ENCODE results near the gene TTC3. TPM values are rescaled to one million over a fixed set of nuclear protein-coding genes. Genes with fewer than 3 reads are reported as not detected.

The TTC3 gene
- total and polyA plus RNA-seq, 9 of the 15 experiments (the other 6 are each of a cell fraction or from before 2014, with no cell fraction given): 17.5 to 92.0 (median 59.5) TPM

DNA sequence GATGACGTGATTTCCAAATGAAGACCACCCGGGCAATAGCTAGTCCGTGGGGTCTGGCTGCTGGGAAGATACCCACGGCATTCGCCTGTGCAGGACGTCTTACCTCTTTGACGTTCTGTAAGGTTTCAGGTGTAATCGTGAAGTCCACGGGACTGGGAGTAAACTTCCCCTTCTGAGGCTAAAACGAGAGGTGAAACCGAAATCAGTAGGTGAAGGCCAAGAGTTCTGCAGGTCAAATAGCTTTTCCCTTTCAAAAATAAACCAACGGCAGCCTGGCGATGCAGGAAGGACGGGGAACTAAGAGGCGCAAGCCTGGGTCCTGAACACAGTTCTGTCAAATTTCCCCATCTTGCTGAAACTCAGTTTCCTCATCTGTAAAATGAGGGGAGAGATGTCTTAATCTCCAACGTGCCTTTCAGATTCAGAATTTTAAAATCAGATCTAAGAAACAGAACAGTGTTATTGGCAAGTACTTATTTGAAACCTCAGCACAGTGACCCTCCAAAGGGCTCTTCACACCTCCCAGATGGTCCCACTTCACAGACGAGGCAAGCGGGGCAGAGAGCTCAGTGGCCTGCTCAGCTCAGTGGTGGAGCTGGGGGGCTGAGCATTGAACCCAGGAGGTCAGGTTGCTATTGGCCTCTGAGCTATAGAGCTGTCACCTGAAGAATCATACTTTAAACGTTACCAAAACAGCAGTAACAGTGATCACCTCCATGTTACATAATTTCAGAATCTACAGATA is 159.4 kb downstream of the TTC3 start:
- Histone ChIP-seq H3K79me2 (ENCODE audit: control insufficient read depth, insufficient read depth, low read length) (no peaks in the 10 kb centered on the region), H2AFZ (ENCODE audit: low read depth, low read length) (no peak overlapping the region), H3K9ac (ENCODE audit: insufficient read depth in 1 of 2, low read depth in 2 of 2, low read length in 2 of 2) (no peak overlapping the region; a peak in 1 of 4 replicates), H4K20me1 (replicated peaks; ENCODE audit: control insufficient read depth, insufficient read depth, low read length) (no peaks in the 10 kb centered on the region), H3K27me3 (ENCODE audit: control insufficient read depth in 2 of 2, insufficient read depth in 2 of 2, low read length in 2 of 2) (no peaks in the 10 kb centered on the region), H3K4me1 (replicated peaks in 1 of 2; ENCODE audit: control insufficient read depth in 2 of 2, insufficient read depth in 2 of 2, low read length in 2 of 2) (peaks cover 0 to 10% of the 10 kb centered on the region in 2 experiments; a peak in 1 of 5 replicates), H3K27ac (ENCODE audit: extremely low read depth, low read depth, low read length) (no peak overlapping the region), H3K36me3 (ENCODE audit: control insufficient read depth, insufficient read depth, low read length) (peaks cover 91% of the 10 kb centered on the region), H3K9me1 (ENCODE audit: control insufficient read depth, insufficient read depth, low read length) (no peaks in the 10 kb centered on the region), H3K4me2 (ENCODE audit: insufficient read depth, low read length) (no peak overlapping the region), H3K4me3 (no peak overlapping the region), H3K9me3 (replicated peaks; ENCODE audit: control insufficient read depth, insufficient read depth, low read depth, low read length) (no peaks in the 10 kb centered on the region)
- TF ChIP-seq, protein P1, sequence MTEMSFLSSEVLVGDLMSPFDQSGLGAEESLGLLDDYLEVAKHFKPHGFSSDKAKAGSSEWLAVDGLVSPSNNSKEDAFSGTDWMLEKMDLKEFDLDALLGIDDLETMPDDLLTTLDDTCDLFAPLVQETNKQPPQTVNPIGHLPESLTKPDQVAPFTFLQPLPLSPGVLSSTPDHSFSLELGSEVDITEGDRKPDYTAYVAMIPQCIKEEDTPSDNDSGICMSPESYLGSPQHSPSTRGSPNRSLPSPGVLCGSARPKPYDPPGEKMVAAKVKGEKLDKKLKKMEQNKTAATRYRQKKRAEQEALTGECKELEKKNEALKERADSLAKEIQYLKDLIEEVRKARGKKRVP (CRISPR knock-in tag; IDR thresholded peaks at IDR 0.05): no peak
- TF ChIP-seq, protein P2, sequence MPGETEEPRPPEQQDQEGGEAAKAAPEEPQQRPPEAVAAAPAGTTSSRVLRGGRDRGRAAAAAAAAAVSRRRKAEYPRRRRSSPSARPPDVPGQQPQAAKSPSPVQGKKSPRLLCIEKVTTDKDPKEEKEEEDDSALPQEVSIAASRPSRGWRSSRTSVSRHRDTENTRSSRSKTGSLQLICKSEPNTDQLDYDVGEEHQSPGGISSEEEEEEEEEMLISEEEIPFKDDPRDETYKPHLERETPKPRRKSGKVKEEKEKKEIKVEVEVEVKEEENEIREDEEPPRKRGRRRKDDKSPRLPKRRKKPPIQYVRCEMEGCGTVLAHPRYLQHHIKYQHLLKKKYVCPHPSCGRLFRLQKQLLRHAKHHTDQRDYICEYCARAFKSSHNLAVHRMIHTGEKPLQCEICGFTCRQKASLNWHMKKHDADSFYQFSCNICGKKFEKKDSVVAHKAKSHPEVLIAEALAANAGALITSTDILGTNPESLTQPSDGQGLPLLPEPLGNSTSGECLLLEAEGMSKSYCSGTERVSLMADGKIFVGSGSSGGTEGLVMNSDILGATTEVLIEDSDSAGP (CRISPR knock-in tag; IDR thresholded peaks at IDR 0.05): no peak
- ChIA-PET POLR2A (interaction anchor here (0.8 to 1.1 kb wide), 3 partner anchors 12 to 77 kb away, joined by 3 to 4 read pairs (median 3); no protein-coding TSS in a partner anchor), CTCF (ENCODE audit: low intra/inter-chr PET ratio) (no interaction called here)
- no TSS peak for BruUV-seq (replicated peaks)
- WGBS (ENCODE audit: insufficient coverage, low coverage, missing lambda C conversion rate): 78% methylated on average over 19 of the region's 19 CpGs
- intact Hi-C loops (cut with micrococcal nuclease) (no loop called here), in situ Hi-C loops (cut with MboI) (no loop called here)
- FAIRE-seq (no peak), DNase-seq (ENCODE audit: extremely low read depth in 1 of 4, low spot score in 3 of 4) (no peak), ATAC-seq (no peak)
